A172 (cell line): ENCODE measurements around the gene STON2. TPM values are rescaled to one million over a fixed set of nuclear protein-coding genes. Genes with fewer than 3 reads are reported as not detected.

Source experiments
- DNase-seq: peaks from one replicate; pipeline ENCODE4 v3.0.0-alpha.2; 2015; ENCODE audit warnings: low spot score
- total RNA-seq: library from RNA; depleted of rRNA; stranded (reverse); fragments of >200 nt; shearing (Covaris generic); gene quantifications from 2 replicates; pipeline ENCODE4 v1.2.3, GENCODE V29; 2014

The STON2 gene
- total RNA-seq, 1 experiment from 2014 or later, result 0.52 TPM

DNA sequence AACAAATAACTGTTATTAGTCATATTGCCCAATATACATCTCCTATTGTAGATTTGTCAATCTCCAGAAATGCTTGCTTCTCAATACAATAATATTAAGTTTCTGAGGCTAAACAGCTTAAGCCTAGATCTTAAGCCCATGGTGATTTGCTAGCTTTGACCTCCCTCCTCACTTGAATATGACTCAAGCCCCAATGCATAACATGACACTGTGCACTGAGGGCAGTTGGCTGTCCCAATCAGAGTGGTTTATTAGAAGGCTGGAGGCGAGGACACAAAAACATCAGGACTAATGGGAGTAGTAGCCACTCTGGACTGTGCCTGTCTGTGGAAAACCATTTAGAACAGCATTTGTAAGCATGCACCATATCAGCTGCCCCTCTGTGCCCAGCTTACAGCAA, 98.3 kb downstream of the STON2 start:
- no peak for DNase-seq

DNA sequence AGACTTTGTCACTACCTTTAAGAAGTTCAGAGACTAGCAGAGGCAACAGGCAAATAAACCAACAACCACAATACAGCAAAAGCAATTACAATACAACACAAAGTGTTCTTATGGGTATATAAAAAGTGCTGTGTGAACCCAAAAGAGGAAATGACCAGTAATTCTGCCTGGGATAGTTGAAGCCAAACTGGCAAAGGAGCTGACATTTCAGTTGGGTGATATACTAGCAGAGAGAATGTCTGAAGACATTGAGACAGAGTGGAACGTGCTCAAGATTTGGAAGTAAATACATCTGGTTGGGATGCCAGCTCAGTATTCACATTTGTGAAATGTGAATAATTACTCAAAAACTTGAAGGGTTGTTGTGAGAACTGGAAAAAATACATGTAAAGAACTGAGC, 98.8 kb downstream of the STON2 start:
- no peak for DNase-seq

GRCh38 chr14:81298911-81299310, 101.2 kb downstream of the STON2 start:
- no peak for DNase-seq

GRCh38 chr14:81298122-81298521, 102.0 kb downstream of the STON2 start:
- DNase-seq, result no peak

GRCh38 chr14:81295958-81296923, 103.9 kb downstream of the STON2 start:
- no peak for DNase-seq

GRCh38 chr14:81289516-81289915, 110.6 kb downstream of the STON2 start:
- no peak for DNase-seq

DNA sequence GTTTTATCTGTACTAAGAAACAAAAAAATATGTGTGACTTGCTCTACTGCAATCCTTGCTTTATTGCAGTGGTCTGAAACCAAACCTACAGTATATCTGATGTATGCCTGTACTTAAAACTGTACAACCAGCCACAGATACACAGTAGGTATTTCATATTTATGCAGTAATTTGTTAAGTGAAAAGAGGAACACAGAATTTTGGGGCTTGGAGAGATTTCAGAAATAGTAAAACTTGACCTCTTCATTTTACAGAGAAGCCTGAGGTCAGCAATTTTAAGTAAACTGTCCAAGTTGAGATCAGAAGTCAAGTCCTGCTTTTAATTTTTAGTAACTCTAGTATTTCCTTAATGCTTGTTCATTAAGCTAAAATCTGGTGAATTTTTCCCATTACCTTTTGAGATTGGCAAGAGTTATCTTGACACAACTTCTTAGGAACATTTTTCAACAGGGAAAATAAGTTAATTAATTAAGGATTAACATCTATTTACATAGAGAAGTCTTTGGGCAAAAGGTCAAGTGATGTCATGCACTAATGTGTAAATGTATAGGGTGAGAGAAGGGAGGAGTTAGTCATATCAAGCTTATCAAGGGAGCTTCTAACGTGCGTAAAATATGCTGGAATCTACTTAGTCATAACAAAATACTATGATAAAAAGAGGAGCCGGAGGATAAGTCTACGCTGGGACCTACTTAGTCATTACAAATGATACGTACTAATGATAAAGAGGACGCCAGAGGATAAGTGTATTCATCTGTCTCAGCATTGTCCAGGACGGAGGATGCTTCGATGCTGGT, 113.4 kb downstream of the STON2 start:
- no peak for DNase-seq

DNA sequence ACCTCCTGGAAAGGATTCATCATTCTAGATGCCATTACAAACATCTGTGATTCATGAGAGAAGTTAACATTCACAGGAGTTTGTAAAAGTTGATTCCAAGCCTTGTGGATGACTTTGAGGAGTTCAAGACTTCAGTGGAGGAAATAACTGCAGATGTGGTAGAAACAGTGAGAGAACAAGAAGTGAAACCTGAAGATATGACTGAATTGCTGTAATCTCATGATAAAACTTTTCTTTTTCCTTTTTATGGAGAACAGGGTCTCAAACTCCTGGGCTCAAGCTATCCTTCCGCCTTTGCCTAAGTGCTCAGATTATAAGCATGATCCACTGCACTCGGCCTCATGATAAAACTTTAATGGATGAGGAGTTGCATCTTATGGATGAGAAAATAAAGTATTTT, 114.9 kb downstream of the STON2 start:
- no peak for DNase-seq

DNA sequence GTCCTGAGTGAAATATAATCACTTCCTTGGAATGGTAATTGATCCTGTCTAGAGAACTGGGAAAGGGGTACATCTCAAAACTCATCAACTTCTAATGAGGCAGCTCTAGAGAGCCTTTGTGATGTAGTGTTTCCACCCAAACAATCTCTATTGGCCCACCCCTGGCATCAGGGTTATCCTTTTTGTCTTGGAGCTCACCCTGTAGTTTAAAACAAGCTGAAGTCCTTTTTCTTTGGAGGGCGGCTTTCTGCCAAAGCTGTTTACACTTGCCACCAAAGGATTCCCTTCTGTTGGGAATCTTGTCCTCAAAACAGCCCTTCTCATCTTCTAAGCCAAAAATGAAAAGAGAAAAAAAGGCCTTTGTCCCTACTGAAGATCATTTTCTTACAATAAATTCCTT, 118.8 kb downstream of the STON2 start:
- DNase-seq, result no peak

DNA sequence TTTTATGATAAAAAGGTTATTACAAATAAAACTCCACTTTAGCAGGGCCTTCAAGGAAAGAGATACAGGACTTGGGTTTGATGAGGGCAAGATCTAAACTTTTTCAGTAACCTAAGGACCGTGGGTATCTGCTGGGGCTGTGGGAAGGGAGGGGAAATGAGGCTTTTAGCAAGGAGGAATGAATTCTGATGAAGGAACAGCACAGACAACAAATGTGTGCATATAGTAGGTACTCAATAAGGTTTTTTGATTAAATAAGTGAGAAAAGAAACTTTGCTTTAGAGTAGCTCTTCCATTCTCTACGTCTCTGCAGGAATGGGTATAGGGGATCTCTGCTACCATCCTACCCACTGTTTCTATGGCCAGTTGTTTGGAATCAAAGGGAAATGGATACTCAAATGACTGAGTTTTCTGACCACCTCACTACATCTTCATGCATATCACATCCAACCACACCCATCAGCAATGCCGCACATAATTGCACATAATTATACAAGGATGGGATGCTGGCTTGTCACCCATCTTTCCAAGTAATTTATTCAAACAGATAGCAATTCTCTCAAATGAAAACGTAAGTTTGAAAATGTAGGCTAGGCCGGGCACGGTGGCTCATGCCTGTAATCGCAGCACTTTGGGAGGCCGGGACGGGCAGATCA, 119.9 kb downstream of the STON2 start:
- DNase-seq, result no peak

DNA sequence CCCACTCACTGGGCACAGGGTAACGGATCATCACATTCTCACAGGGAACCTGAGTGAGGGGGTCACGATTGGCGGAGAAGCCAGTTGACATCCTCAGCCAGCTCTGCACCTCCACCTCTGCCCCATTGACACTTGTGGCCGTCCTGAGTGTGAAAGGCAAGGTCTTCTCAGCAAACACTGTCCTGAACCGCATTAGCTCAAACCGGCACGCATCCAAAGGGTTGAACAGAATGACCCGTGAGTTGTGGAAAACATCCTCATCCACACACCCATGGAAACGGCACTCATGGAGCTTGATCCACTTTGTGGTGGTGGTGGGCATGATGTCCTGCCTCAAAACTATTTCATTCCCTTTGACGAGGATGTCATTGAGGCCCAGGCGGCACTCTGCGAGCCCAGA, 123.0 kb downstream of the STON2 start:
- no peak for DNase-seq

GRCh38 chr14:81276073-81277069, 123.8 kb downstream of the STON2 start:
- DNase-seq, result no peak

DNA sequence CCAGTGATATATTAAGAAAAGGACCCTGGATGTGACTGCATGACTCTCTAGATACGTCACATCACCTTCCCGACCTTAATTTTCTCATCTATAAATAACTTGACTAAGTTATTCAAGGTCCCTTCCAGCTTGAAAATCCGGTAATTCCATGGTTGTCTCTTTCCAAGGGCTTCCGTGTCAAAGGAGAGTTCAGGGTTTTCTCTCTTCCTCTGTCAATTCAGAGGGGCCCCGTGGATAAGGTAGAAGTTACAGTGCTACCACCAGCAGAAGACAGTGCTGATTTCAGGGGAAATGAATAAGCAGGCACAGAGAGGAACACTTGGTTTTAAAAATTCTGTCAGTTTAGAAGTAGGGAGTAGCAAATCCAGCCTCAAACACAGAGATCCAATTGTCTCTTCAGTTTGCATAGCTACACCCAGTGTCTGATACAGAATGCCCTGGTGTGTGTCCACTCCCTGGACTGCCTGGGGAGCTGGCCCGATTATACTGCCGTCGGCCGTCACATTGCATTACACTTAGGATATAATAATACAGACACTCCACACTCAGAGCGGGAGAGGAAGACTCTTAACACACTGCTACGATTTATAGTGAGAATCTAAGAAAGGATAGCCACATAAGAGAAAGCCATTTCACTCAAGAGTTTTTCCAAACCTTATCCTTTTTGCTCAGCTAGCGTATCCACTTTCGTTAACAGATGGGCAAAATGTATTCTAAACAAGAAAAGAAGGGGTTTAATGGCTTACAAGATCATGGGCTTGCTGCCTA, 124.6 kb downstream of the STON2 start:
- DNase-seq, result no peak

DNA sequence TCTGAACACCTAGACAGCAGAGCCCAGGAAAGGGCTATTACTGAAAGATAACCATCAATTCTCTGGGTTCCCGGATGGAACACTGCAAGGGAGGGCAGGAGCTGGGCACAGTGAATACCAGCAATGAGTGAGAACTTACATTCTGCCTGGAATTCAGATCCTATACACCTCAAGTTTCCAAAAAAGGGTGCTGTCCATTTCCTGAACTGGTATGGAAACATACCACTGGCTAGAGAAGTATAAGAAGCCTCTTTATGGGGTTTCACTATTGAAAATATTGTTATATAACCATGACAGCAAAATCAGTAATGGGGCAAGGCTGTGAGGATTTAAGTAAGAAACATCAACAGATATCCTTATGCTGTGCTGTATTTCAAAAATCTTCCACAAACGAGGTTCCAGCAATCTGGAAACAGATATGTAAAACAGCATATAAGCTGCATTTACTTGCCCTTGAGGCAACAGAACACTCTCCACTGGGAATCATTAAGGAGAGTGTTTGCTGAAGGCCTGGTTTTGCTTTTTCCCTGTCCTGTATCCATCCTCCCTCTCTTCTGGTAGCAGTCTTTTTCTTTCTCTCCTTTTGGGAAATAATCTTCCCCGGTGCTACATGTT, 126.1 kb downstream of the STON2 start:
- DNase-seq, result no peak

DNA sequence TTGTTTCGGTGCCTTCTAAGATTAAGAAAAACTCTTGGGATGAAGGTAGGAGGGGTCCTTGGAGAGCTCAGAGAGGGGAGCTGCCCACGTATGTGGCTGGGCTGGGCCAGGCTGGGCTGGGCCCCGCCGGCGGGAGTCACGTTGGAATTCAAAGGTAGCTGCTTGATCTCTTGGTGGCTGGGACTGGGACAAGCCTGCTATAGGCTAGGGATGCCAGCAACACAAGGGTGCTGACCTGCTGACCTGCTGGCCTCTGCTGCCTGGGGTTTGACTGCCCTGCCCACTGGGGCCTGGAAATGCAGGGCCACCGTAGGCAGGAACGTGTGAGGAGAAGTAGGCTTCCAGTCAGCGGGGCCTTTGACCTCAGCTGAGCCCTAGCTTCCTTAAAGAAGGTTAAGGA, 126.6 kb downstream of the STON2 start:
- DNase-seq, result no peak

DNA sequence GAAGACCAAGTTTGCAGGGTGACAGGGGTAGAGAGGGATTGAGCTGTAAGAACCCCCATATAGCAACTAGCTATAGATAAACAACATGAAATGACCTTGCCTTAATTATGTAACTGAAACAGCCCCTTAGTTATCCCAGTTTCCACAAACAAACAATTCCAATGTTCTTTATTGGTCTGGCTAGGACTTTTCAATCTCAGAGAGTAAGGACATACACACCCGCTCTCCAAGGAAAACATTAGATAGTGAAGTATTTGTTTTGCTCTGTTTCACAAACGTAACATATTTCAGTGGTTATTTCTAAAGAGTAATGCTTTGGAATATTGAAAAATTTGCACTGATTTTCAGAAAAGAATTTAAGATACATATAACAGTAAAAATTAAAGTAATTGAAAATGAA, 127.8 kb downstream of the STON2 start:
- no peak for DNase-seq

GRCh38 chr14:81269979-81270375, 130.1 kb downstream of the STON2 start:
- DNase-seq, result no peak

DNA sequence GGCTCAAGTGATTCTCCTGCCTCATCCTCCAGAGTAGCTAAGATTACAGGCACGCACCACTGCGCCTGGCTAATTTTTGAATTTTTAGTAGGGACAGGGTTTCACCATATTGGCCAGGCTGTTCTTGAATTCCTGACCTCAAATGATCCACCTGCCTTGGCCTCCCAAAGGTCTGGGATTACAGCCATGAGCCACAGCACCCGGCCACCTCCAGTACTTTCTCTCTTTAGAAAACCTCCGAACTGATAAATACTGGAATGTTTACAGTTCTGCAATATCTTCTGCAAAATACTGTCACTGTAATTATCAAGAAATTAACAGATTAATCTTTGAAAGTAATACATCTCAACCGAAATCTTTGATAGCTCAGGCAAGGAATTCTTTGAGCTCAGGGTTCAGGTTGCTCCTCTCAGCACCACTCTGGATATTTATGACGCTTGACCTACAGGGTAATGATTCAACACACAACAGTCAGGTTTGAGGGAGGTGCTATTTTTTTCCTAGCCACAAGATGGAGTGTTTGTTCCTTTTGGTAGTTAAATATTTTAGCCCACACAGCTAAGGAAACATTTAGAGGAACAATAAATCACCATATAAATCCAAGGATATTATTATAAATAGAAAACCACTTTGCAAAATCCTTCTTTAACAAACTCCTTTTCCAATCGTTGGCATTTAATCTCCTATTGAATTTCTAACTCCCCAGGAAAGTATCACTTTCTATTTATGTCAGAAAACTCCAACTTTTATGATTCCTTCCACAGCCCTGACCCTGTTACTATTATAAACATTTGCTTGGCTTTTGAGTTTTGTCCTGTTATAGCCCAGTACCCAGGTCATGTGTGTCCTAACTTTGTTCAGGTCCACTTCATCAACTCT, 130.8 kb downstream of the STON2 start:
- DNase-seq, result peak; percentile 62

DNA sequence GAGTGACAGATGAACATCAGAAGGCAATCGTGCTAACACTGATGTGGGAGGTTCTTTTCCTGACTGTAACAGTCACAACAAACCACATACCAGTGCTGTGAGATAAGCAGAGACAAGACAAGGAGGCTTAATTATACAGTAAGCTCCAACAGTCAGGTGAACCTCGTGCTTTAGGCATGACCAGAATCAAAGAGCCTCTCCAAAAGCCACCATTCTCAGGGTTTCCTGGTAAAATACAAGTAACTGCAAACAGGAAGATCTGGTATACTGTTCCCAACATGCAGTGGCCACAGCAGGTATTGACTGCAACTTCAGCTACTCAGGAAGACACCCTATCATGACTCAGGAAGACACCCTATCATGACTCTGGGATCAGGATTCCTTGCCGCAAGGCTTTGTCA, 132.1 kb downstream of the STON2 start:
- peak; percentile 41 for DNase-seq
